Neural cell (in vitro differentiated cells): Measurements from ENCODE around the gene CTRB1.

ENCODE experiments used
- CTCF ChIP-seq: fragments of 450-650 bp; IDR thresholded peaks from 2 replicates; pipeline ENCODE4 v1.5.1; 2014; ENCODE audit warnings: antibody characterized with exemption, mild to moderate bottlenecking, moderate library complexity; ENCODE audit not compliant: poor library complexity, severe bottlenecking
- EZH2 ChIP-seq: fragments of 200-600, 300-800 bp; shearing (Covaris generic), sonication (generic); IDR thresholded peaks from 2 replicates; pipeline ENCODE4 v1.6.1; 2014; ENCODE audit warnings: antibody characterized with exemption, low read length, borderline replicate concordance, mild to moderate bottlenecking; ENCODE audit not compliant: insufficient read depth, poor library complexity, severe bottlenecking
- POLR2AphosphoS5 ChIP-seq: IDR thresholded peaks from 2 replicates; pipeline ENCODE4 v1.6.1; 2012
- RAD21 ChIP-seq: fragments of 450-650 bp; conservative IDR thresholded peaks from 2 replicates; pipeline ENCODE4 v1.6.1; 2014; ENCODE audit warnings: antibody characterized with exemption, mild to moderate bottlenecking, moderate library complexity
- TAF1 ChIP-seq: IDR thresholded peaks from 2 replicates; pipeline ENCODE4 v1.6.1; 2012; ENCODE audit warnings: low read depth

- TF ChIP-seq RAD21 = no peak
- TF ChIP-seq EZH2 = no peak
- TF ChIP-seq POLR2AphosphoS5 = no peak
- no peak for TF ChIP-seq CTCF
- no peak for TF ChIP-seq TAF1
Observed at GRCh38 chr16:75262800-75263127, 44.0 kb downstream of the CTRB1 start.
